Activated CD4-positive, alpha-beta T cell treated with anti-CD3 and anti-CD28 coated beads for 36 hours (primary cell): ENCODE data around the gene TGFBI. TPM values are rescaled to one million over a fixed set of nuclear protein-coding genes. Genes with fewer than 3 reads are reported as not detected.

Experiments used
- ATAC-seq: fragments of 200-7000 bp; cut with Tn5 transposase; one replicate; pipeline ENCODE4 v1.10.0; 2021; ENCODE audit warnings: mild to moderate bottlenecking, moderate library complexity
- CTCF ChIA-PET: fragments of 350-600 bp; sonication (Branson Sonifier 250); formaldehyde crosslinking; loops from one replicate; lab custom pipeline; 2021; ENCODE audit warnings: antibody characterized with exemption; lab: Charles Lee
- POLR2A ChIA-PET: fragments of 350-600 bp; sonication (Branson Sonifier 250); formaldehyde crosslinking; loops from one replicate; lab custom pipeline; 2021; ENCODE audit warnings: antibody characterized with exemption, inconsistent platforms; lab: Charles Lee
- DNase-seq: peaks from one replicate; pipeline ENCODE4 v3.0.0-alpha.2; 2020
- H3K27ac Mint-ChIP-seq: one replicate; pipeline ENCODE4 v1.8.0; 2021; ENCODE audit warnings: mixed read lengths
- H3K27me3 Mint-ChIP-seq: one replicate; pipeline ENCODE4 v1.8.0; 2021; ENCODE audit warnings: mixed read lengths
- H3K36me3 Mint-ChIP-seq: one replicate; pipeline ENCODE4 v1.8.0; 2021; ENCODE audit warnings: low read depth, mixed read lengths
- H3K4me1 Mint-ChIP-seq: one replicate; pipeline ENCODE4 v1.8.0; 2021; ENCODE audit warnings: mixed read lengths
- H3K4me3 Mint-ChIP-seq: one replicate; pipeline ENCODE4 v1.8.0; 2021; ENCODE audit warnings: mild to moderate bottlenecking, moderate library complexity, mixed read lengths
- H3K9me3 Mint-ChIP-seq: one replicate; pipeline ENCODE4 v1.8.0; 2021; ENCODE audit warnings: low read depth, mixed read lengths
- intact Hi-C, 2 experiments: fragments of 100-400 bp; cut with DNase I in 1 of 2; cut with micrococcal nuclease in 1 of 2; formaldehyde crosslinking; loops; one replicate each; pipeline versions ENCODE4 v1.14.2 to v1.15.1; 2022 to 2024; cut with DNase I, micrococcal nuclease
- total RNA-seq, 2 experiments: library from RNA; stranded (reverse); gene quantifications; one replicate each; pipeline ENCODE4 v1.2.3, GENCODE V29; 2021

Gene TGFBI
- not detected for total RNA-seq

DNA sequence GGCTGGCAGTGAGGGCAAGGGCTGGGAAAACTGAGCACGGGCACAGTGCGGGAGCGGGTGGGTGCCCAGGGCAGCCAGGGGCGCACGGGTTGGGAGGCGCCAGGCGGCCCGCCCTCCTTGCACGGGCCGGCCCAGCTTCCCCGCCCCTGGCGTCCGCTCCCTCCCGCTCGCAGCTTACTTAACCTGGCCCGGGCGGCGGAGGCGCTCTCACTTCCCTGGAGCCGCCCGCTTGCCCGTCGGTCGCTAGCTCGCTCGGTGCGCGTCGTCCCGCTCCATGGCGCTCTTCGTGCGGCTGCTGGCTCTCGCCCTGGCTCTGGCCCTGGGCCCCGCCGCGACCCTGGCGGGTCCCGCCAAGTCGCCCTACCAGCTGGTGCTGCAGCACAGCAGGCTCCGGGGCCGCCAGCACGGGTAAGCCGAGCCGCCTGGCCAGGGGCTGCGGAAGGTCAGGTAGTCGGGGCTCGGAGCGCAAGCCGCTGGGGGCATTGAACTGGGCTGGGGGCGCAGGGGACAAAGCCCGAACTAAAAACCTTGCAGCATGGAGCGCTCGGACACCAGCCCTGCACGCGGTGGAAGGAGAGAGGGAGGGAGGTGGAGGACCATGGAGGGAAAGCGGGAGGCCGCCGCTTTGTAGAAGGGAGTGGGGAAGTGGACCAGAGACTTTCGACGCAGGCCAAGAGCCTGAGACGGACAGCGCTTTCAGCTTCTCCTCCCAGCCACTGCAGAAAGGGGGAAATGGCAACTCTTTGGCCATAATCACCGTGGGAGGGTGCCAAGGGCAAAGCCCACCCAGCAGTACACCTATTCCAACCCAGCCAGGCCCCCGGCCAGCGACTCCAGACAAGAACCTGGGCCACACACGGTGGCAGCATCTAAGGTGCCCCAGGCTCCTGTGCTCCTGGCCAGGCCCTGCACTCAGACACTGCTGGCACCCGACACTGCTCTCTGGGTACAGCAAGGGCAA, at the start of gene TGFBI:
TGFBI (plus strand) TSS at position 207 of the 961 bp plus-strand sequence; CDS start at position 275, 68 bp downstream.
- intact Hi-C loops, result no loop called here
- H3K9me3 Mint-ChIP-seq, result no peaks in the 10 kb centered on the region
- H3K4me3 Mint-ChIP-seq, result no peak within 1 kb of the TSS
- H3K4me1 Mint-ChIP-seq, result no peaks in the 10 kb centered on the region
- POLR2A ChIA-PET, result no interaction called here
- no peak within 1 kb of the TSS for H3K27ac Mint-ChIP-seq
- CTCF ChIA-PET, result no interaction called here
- H3K27me3 Mint-ChIP-seq, result peaks cover 26% of the 10 kb centered on the region
- ATAC-seq (peak; percentile 58), DNase-seq (peak; percentile 40)
- no peaks in the 10 kb centered on the region for H3K36me3 Mint-ChIP-seq

DNA sequence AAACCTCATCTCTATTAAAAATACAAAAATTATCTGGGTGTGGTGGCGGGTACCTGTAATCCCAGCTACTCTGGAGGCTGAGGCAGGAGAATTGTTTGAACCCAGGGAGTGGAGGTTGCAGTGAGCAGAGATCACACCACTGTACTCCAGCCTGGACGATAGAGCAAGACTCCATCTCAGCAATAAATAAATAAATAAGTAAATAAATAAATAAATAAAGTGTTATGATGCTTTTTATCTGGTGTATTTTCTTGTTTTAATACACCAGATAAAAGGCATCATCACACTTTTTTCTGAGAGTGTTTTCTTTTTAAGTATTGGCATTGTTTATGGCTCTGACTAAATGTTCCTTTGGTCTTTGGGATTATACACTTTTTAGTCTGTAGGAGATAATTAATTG, 49.8 kb upstream of the TGFBI start:
- CTCF ChIA-PET, result interaction anchor here (0.6 to 1.1 kb wide), 4 partner anchors 35 to 430 kb away, joined by 3 to 4 read pairs (median 3); partner anchors contain the start of gene SMAD5
- no peak overlapping the region for H3K4me3 Mint-ChIP-seq

DNA sequence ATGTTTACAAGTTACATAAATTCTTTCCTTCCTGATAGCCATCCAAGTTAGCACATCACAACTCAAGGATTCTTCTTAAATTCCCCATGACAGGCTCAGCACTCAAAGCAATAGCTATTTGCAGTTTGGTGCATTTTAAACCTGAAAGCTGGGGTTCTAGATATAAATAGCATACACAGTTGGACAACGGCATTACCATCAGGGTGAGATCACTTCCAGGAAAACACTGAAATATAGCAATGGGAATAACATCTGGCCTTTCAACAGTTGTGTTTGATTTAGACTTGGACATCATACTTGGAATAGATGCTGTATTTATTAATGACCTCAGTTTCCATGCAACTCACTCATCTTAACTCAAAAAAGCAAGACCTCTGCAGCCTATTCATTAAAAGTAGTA, 49.3 kb upstream of the TGFBI start:
- POLR2A ChIA-PET, result no interaction called here
- ATAC-seq (no peak), DNase-seq (no peak)
- Mint-ChIP-seq H3K4me1 (no peaks in the 10 kb centered on the region), H3K27me3 (peaks cover 30% of the 10 kb centered on the region), H3K36me3 (no peaks in the 10 kb centered on the region), H3K9me3 (no peaks in the 10 kb centered on the region), H3K4me3 (no peak overlapping the region), H3K27ac (no peak overlapping the region)
- CTCF ChIA-PET, result no interaction called here
- intact Hi-C loops, result loop anchor here (5.0 to 10.0 kb wide), 3 partner anchors 83 to 235 kb away; no protein-coding TSS in a partner anchor

More for the DNA sequence above, 49.8 kb upstream of the TGFBI start:
- Mint-ChIP-seq H3K9me3 (no peaks in the 10 kb centered on the region), H3K27ac (no peak overlapping the region), H3K4me1 (no peaks in the 10 kb centered on the region), H3K27me3 (peaks cover 31% of the 10 kb centered on the region), H3K36me3 (no peaks in the 10 kb centered on the region)
- DNase-seq (no peak), ATAC-seq (no peak)
- POLR2A ChIA-PET, result no interaction called here
- intact Hi-C loops, result loop anchor here (5.0 to 10.0 kb wide), 3 partner anchors 83 to 236 kb away; no protein-coding TSS in a partner anchor

DNA sequence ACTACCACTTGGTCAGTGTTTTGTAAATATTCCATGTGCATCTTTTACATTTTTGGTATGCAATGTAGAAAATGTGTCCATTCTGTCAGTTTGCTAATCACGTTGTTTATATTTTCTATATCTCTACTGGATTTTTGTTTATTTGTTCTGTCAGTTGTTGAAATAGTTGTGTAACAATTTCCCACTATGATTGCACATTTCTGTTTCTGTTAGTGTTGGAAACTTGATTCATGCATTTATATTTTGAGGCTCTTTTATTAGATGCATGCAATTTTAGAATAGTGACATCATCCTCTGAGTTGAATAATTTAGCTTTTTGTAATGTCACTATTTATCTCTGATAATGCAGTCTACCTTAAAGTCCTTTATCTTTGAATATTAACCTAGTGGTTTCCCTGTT, 48.2 kb upstream of the TGFBI start:
- Mint-ChIP-seq H3K27me3 (peaks cover 26% of the 10 kb centered on the region), H3K4me1 (no peaks in the 10 kb centered on the region), H3K27ac (no peak overlapping the region), H3K36me3 (no peaks in the 10 kb centered on the region), H3K4me3 (no peak overlapping the region), H3K9me3 (no peaks in the 10 kb centered on the region)
- POLR2A ChIA-PET, result no interaction called here
- CTCF ChIA-PET, result no interaction called here
- no peak for ATAC-seq
- DNase-seq, result no peak
- intact Hi-C loops, result no loop called here

DNA sequence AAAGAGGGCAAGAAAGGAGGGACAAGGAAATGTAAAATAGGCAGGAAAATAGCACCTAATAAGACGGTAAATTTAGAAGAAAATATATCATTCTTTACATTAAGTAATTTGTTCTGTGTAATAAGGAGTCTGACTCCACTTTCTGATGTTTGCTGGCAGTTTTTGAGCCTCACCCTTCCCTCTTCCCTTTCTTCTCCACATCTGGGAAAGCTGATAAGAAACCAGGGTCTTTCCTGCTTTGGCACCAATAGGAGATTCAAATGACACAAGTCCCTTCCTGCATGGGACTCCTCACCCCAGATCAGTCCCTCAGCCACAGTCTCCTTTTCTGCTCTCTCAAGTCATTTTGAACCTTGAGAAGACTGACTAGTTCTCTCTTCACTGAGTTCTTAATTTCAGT, 42.8 kb upstream of the TGFBI start:
- Mint-ChIP-seq H3K27ac (no peak overlapping the region), H3K4me1 (no peaks in the 10 kb centered on the region), H3K27me3 (peaks cover 23% of the 10 kb centered on the region), H3K36me3 (no peaks in the 10 kb centered on the region), H3K4me3 (no peak overlapping the region), H3K9me3 (no peaks in the 10 kb centered on the region)
- DNase-seq (no peak), ATAC-seq (no peak)
- ChIA-PET POLR2A (no interaction called here), CTCF (interaction anchor here (0.7 kb wide), 1 partner anchor 8 kb away, joined by 3 read pairs; no protein-coding TSS in a partner anchor)
- intact Hi-C loops, result no loop called here

DNA sequence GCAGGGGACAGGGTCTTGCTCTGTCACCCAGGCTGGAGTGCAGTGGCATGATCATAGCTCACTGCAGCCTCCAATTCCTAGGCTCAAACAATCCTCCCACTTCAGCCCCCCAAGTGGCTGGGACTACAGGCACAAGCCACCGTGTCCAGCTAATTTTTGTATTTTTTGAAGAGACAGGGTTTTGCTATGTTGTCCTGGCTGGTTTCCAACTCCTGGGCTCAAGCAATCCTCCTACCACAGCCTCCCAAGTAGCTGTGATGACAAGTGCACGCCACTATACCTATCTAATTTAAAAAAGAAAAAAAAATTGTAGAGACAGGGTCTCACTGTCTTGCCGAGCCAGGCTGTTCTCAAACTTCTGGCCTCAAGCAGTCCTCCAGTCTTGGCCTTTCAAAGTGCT, 42.4 kb upstream of the TGFBI start:
- ATAC-seq (no peak), DNase-seq (no peak)
- no peaks in the 10 kb centered on the region for H3K4me1 Mint-ChIP-seq
- CTCF ChIA-PET, result interaction anchor here (0.7 kb wide), 1 partner anchor 9 kb away, joined by 3 read pairs; no protein-coding TSS in a partner anchor
- POLR2A ChIA-PET, result no interaction called here
- H3K9me3 Mint-ChIP-seq, result no peaks in the 10 kb centered on the region
- H3K4me3 Mint-ChIP-seq, result no peak overlapping the region
- no peaks in the 10 kb centered on the region for H3K36me3 Mint-ChIP-seq
- H3K27ac Mint-ChIP-seq, result no peak overlapping the region
- intact Hi-C loops, result no loop called here
- H3K27me3 Mint-ChIP-seq, result peaks cover 23% of the 10 kb centered on the region

DNA sequence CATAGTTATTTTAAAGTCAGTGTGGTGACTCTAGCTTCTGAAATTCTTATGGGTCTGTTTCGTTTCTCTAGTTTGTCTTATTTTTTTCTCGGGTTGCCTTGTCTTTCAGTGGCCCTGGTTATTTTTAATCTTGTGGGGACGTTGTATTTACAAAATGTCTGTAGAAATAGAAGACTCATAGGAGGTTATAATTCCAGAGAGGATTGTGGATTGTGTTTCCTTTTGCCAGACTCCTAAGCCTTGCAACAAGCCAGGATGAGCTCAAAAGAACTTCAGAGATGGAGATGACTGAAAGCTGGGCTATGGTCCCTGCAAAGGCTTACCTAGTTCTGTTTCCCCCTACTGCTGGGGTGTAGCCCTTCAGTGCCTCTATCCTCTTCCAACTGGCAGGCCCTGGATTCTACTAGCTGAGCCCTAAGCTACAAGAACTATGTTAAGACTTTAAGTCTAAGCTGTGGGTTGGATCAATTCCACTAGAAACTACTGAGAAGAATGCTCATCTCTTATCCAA, 41.8 kb upstream of the TGFBI start:
- H3K4me1 Mint-ChIP-seq, result no peaks in the 10 kb centered on the region
- H3K36me3 Mint-ChIP-seq, result no peaks in the 10 kb centered on the region
- peaks cover 25% of the 10 kb centered on the region for H3K27me3 Mint-ChIP-seq
- ChIA-PET CTCF (interaction anchor here (0.6 kb wide), 2 partner anchors 12 to 119 kb away, joined by 3 read pairs; no protein-coding TSS in a partner anchor), POLR2A (no interaction called here)
- no peak for ATAC-seq
- DNase-seq, result no peak
- no peaks in the 10 kb centered on the region for H3K9me3 Mint-ChIP-seq
- intact Hi-C loops, result no loop called here
- H3K4me3 Mint-ChIP-seq, result no peak overlapping the region
- H3K27ac Mint-ChIP-seq, result no peak overlapping the region

DNA sequence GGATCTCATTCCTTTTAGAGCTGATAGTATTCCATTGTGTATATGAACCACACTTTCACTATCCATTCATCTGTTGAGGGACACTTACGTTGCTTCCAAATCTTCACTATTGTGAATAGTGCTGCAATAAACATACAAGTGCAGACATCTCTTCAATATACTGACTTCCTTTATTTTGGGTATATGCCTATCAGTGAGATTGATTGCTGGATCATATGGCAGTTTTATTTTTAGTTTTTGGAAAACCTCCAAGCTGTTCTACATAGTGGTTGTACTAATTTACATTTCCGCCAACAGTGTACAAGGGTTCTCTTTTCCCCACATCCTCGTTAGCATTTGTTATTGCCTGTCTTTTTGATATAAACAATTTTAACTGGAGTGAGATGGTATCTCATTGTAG, 40.2 kb upstream of the TGFBI start:
- no peak overlapping the region for H3K4me3 Mint-ChIP-seq
- ATAC-seq (no peak), DNase-seq (no peak)
- intact Hi-C loops, result no loop called here
- no peaks in the 10 kb centered on the region for H3K4me1 Mint-ChIP-seq
- ChIA-PET CTCF (no interaction called here), POLR2A (no interaction called here)
- no peak overlapping the region for H3K27ac Mint-ChIP-seq
- H3K9me3 Mint-ChIP-seq, result no peaks in the 10 kb centered on the region
- H3K36me3 Mint-ChIP-seq, result no peaks in the 10 kb centered on the region
- H3K27me3 Mint-ChIP-seq, result peaks cover 25% of the 10 kb centered on the region

DNA sequence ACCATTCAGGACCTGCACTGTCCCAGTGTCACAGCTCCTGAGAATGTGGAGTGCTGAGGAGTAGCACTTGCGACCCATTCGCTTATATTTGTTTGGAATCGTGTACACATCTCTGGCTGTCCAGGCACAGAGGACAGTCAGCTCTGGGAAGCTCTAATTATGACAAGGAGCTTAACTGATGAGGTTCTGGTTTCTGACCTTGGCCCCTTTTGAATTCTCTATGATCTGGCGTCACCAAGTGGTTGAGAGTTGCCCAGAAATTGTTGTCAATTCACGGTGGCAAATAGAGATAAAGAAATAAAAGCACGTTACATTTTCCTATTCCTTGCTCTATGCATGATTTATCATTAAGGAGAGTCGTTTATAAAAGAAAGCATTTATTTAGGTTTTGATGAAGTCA, 39.1 kb upstream of the TGFBI start:
- H3K4me1 Mint-ChIP-seq, result no peaks in the 10 kb centered on the region
- H3K27me3 Mint-ChIP-seq, result peaks cover 30% of the 10 kb centered on the region
- no peak overlapping the region for H3K27ac Mint-ChIP-seq
- ChIA-PET POLR2A (no interaction called here), CTCF (no interaction called here)
- H3K9me3 Mint-ChIP-seq, result no peaks in the 10 kb centered on the region
- DNase-seq (no peak), ATAC-seq (no peak)
- intact Hi-C loops, result no loop called here
- H3K36me3 Mint-ChIP-seq, result no peaks in the 10 kb centered on the region
- no peak overlapping the region for H3K4me3 Mint-ChIP-seq

DNA sequence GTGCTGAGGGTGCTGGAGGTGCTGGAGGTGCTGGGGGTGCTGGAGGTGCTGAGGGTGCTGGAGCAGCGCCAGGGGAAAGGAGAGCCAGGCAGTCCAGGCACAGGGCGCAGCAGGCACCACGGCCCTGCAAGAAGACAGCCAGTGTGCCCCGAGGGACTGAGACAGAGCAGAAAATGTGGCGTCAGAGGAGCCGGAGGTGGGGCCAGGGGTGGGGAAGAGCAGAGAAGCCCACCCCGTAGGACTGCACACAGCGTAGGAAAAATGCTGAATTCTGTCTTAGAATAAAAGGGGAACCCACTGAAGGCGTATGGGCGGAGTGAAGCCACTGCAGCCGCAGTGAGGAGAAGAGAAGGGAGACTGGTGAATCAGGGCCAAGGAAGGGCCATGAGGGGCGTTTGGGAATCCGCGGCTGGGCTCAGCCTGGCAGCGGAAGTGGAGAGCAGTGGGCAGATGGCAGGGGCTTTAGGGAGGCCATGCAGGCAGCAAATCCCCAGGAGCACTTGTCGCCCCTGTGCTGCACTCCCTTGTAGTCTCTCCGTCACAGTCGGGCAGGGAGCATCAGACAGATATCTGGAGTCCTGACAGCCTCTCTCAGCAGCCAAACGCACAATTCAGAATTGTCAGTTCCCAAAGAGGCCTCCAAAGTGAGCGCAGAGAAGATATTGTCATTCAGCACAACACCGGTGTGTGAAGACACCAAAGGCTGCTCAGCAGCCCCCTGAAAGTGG, 38.1 kb upstream of the TGFBI start:
- Mint-ChIP-seq H3K27ac (no peak overlapping the region), H3K4me3 (no peak overlapping the region), H3K36me3 (no peaks in the 10 kb centered on the region), H3K4me1 (no peaks in the 10 kb centered on the region), H3K9me3 (no peaks in the 10 kb centered on the region), H3K27me3 (peaks cover 35% of the 10 kb centered on the region)
- DNase-seq (no peak), ATAC-seq (no peak)
- intact Hi-C loops, result no loop called here
- CTCF ChIA-PET, result no interaction called here
- POLR2A ChIA-PET, result no interaction called here

DNA sequence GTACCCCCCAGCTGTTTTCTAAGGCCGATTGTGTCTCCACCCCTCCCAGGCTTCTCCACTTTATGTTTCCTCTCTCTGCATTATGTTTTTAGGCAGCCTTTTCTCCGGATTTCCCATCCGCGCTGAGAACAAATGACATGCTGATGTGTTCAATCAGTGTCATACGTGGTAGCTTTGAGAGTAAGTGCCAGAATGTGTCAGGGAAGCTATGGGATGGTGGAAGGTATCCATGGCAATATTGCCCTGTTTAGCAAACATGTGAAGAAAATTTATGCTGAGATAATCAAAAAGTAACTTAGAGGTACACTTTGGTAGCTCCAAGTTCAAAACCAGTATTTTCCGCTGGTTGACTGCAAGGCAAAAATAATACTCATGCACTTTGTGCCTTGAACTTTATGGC, 37.4 kb upstream of the TGFBI start:
- no peaks in the 10 kb centered on the region for H3K36me3 Mint-ChIP-seq
- intact Hi-C loops, result no loop called here
- ATAC-seq (no peak), DNase-seq (no peak)
- peaks cover 33% of the 10 kb centered on the region for H3K27me3 Mint-ChIP-seq
- POLR2A ChIA-PET, result no interaction called here
- H3K4me1 Mint-ChIP-seq, result no peaks in the 10 kb centered on the region
- CTCF ChIA-PET, result no interaction called here
- H3K9me3 Mint-ChIP-seq, result no peaks in the 10 kb centered on the region
- H3K4me3 Mint-ChIP-seq, result no peak overlapping the region
- H3K27ac Mint-ChIP-seq, result no peak overlapping the region
